GM18873 (cell line): Measurements from ENCODE around the gene DPYSL5.
"Not testable (repeated sequence)": the region's sequence is repeated elsewhere in the genome, so short reads cannot be mapped to it uniquely, and the experiment has no call there.

Source experiments
- ATAC-seq: cut with Tn5 transposase; IDR thresholded peaks from one replicate; pipeline ENCODE4 v1.9.1; 2021; ENCODE audit warnings: mild to moderate bottlenecking, moderate library complexity, moderate number of reproducible peaks; ENCODE audit not compliant: unreplicated experiment, low FRiP score

DPYSL5 gene

GRCh38 chr2:26922405-26923188 is 74.7 kb downstream of the DPYSL5 start:
- no peak for ATAC-seq

GRCh38 chr2:26923189-26923466 is 75.2 kb downstream of the DPYSL5 start:
- not testable (repeated sequence) for ATAC-seq

- no peak for ATAC-seq
Observed at GRCh38 chr2:26924731-26925099, 76.8 kb downstream of the DPYSL5 start.

- ATAC-seq = no peak
Observed at GRCh38 chr2:26925100-26925791, 77.3 kb downstream of the DPYSL5 start.

GRCh38 chr2:26927221-26927620 is 79.3 kb downstream of the DPYSL5 start:
- ATAC-seq = no peak

GRCh38 chr2:26932974-26933373 is 85.0 kb downstream of the DPYSL5 start:
- ATAC-seq = no peak

GRCh38 chr2:26933431-26934334 is 85.8 kb downstream of the DPYSL5 start:
- no peak for ATAC-seq

- no peak for ATAC-seq
Observed at GRCh38 chr2:26934335-26934724, 86.4 kb downstream of the DPYSL5 start.

- no peak for ATAC-seq
Observed at GRCh38 chr2:26934985-26935384, 87.1 kb downstream of the DPYSL5 start.

GRCh38 chr2:26936855-26937254 is 88.9 kb downstream of the DPYSL5 start:
- no peak for ATAC-seq

- ATAC-seq = no peak
Observed at GRCh38 chr2:26938399-26939118, 90.6 kb downstream of the DPYSL5 start.

GRCh38 chr2:26940001-26940400 is 92.1 kb downstream of the DPYSL5 start:
- no peak for ATAC-seq

- no peak for ATAC-seq
Observed at GRCh38 chr2:26941486-26941885, 93.6 kb downstream of the DPYSL5 start.

- ATAC-seq = no peak
Observed at GRCh38 chr2:26942543-26943295, 94.8 kb downstream of the DPYSL5 start.

GRCh38 chr2:26945991-26946750 is 98.2 kb downstream of the DPYSL5 start:
- ATAC-seq = no peak

- ATAC-seq = no peak
Observed at GRCh38 chr2:26946841-26947784, 99.2 kb downstream of the DPYSL5 start.

GRCh38 chr2:26948800-26949199 is 100.9 kb downstream of the DPYSL5 start:
- ATAC-seq = no peak

GRCh38 chr2:26950246-26950645 is 102.3 kb downstream of the DPYSL5 start:
- ATAC-seq = no peak
